NCI-H82 treated with DMSO at 0.1 percent for 48 hours (cell line): ENCODE measurements around the gene CEACAM16.
"Not testable (repeated sequence)": the region's sequence is repeated elsewhere in the genome, so short reads cannot be mapped to it uniquely, and the experiment has no call there.

Source experiments
- DNase-seq: peaks from one replicate; lab custom pipeline; 2025; ENCODE audit not compliant: unreplicated experiment; lab: John Stamatoyannopoulos, UW

CEACAM16 gene

GRCh38 chr19:44675521-44675920, 23.4 kb upstream of the CEACAM16 start:
- DNase-seq = no peak

GRCh38 chr19:44677019-44677811, 21.7 kb upstream of the CEACAM16 start:
- DNase-seq = peak; percentile 55

- no peak for DNase-seq
These were observed 18.4 kb upstream of the CEACAM16 start for GRCh38 chr19:44680536-44680935.

GRCh38 chr19:44681992-44682790, 16.8 kb upstream of the CEACAM16 start:
- no peak for DNase-seq

GRCh38 chr19:44682807-44683206, 16.1 kb upstream of the CEACAM16 start:
- no peak for DNase-seq

- DNase-seq = no peak
These were observed 15.3 kb upstream of the CEACAM16 start for GRCh38 chr19:44683434-44684210.

GRCh38 chr19:44684396-44684795, 14.6 kb upstream of the CEACAM16 start:
- DNase-seq = not testable (repeated sequence)

GRCh38 chr19:44684892-44685863, 13.8 kb upstream of the CEACAM16 start:
- DNase-seq = peak; percentile 24

GRCh38 chr19:44685877-44686276, 13.1 kb upstream of the CEACAM16 start:
- no peak for DNase-seq

GRCh38 chr19:44686896-44687295, 12.1 kb upstream of the CEACAM16 start:
- no peak for DNase-seq

GRCh38 chr19:44687888-44688287, 11.1 kb upstream of the CEACAM16 start:
- DNase-seq = no peak

GRCh38 chr19:44689290-44690130, 9.4 kb upstream of the CEACAM16 start:
- DNase-seq = peak; percentile 20

- DNase-seq = no peak
These were observed 8.9 kb upstream of the CEACAM16 start for GRCh38 chr19:44690131-44690440.

- DNase-seq = no peak
These were observed 6.6 kb upstream of the CEACAM16 start for GRCh38 chr19:44692379-44692721.

- no peak for DNase-seq
These were observed 4.8 kb upstream of the CEACAM16 start for GRCh38 chr19:44694184-44694579.

GRCh38 chr19:44696939-44697669, 1.8 kb upstream of the CEACAM16 start:
- no peak for DNase-seq

GRCh38 chr19:44697670-44698034, 1.3 kb upstream of the CEACAM16 start:
- DNase-seq = no peak

- no peak for DNase-seq
These were observed 1.6 kb downstream of the CEACAM16 start for GRCh38 chr19:44700547-44700946.

- no peak for DNase-seq
These were observed 2.3 kb downstream of the CEACAM16 start for GRCh38 chr19:44701228-44701627.
